Measurements from ENCODE around the gene ZNF570. TPM values are rescaled to one million over a fixed set of nuclear protein-coding genes. Genes with fewer than 3 reads are reported as not detected.
A peak's percentile ranks its signal among the peaks of the same experiment; 100 is the strongest.

Gene ZNF570
- total RNA-seq, 1 donor from 2014 or later, result 11.7 TPM

DNA sequence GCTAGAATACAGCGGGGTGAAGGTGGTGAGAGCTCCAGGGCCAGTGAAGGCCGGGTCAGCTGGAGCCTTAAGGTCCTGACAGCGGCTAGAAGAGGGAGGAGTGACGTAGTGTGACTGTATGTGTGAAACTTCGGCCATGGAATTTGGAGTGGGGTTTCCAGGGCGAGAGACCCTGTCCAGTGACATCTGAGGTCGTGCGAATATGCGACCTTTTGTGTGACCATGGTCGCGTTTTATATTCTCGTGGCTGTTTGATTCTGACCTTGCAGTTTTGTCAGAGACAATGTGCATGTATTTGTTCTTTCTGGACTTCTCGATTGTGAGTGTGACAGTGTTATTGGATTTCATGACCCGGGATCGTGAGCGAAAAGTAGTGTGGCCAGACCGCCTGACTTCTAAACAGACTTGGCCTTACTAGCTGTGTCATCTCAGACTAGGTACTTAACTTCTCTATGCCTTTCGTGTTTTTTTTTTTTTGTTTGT lies 1.5 kb upstream of the ZNF570 start:
- TF ChIP-seq, protein P1, sequence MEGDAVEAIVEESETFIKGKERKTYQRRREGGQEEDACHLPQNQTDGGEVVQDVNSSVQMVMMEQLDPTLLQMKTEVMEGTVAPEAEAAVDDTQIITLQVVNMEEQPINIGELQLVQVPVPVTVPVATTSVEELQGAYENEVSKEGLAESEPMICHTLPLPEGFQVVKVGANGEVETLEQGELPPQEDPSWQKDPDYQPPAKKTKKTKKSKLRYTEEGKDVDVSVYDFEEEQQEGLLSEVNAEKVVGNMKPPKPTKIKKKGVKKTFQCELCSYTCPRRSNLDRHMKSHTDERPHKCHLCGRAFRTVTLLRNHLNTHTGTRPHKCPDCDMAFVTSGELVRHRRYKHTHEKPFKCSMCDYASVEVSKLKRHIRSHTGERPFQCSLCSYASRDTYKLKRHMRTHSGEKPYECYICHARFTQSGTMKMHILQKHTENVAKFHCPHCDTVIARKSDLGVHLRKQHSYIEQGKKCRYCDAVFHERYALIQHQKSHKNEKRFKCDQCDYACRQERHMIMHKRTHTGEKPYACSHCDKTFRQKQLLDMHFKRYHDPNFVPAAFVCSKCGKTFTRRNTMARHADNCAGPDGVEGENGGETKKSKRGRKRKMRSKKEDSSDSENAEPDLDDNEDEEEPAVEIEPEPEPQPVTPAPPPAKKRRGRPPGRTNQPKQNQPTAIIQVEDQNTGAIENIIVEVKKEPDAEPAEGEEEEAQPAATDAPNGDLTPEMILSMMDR (IDR thresholded peaks at IDR 0.05; ENCODE audit: unreplicated experiment), result no peak
- Mint-ChIP-seq H3K36me3 (ENCODE audit: insufficient read depth) (peaks cover 12% of the 10 kb centered on the region), H3K27me3 (no peaks in the 10 kb centered on the region), H3K9me3 (ENCODE audit: low read depth) (no peaks in the 10 kb centered on the region), H3K4me1 (ENCODE audit: low read depth) (peaks cover 18% of the 10 kb centered on the region), H3K4me3 (ENCODE audit: low read depth) (peak overlapping the region; percentile 98), H3K27ac (peak overlapping the region; percentile 98)
- no peak for DNase-seq (ENCODE audit: low spot score, unreplicated experiment)

DNA sequence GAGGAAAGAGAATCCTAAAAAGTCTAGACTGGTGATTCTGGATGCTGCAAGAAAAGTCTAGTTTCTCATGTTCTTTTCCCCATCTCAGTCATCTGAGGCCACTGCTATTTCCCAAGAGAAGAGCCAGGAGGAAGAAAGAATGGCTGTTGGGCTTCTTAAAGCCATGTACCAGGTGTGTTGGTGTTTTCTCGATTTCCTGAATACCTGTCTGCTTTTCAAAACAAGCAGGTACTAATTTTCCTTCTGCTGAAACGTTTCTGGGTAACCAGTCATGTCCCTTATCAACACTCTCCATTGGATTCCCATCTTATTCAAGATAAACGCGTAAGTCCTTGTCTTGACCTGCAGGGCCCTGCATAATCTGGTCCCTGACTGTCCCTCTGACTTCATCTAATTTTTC lies 1.1 kb downstream of the ZNF570 start:
- peak overlapping the region; percentile 98 for H3K27ac Mint-ChIP-seq
- H3K27me3 Mint-ChIP-seq, result no peaks in the 10 kb centered on the region

DNA sequence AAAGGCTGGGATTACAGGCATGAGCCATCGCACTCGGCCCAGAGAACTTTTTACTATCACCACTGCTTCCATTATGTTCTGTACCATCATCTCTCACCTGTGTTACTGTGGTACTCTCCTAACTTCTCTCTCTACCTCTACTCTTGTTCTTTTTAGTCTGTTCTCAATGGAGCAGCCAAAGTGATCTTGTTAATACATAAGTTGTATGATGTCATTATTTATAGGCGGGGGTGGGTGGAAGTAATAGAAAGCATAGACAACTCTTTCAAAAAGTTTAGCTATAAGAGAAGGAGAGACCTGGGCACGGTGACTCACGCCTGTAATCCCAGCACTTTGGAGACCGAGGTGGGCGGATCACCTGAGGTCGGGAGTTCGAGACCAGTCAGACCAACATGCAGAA lies 3.0 kb downstream of the ZNF570 start:
- peaks cover 13% of the 10 kb centered on the region for H3K9me3 Mint-ChIP-seq (ENCODE audit: low read depth)
- DNase-seq (ENCODE audit: low spot score, unreplicated experiment), result no peak
- H3K36me3 Mint-ChIP-seq (ENCODE audit: insufficient read depth), result peaks cover 26% of the 10 kb centered on the region
- TF ChIP-seq, protein P1 (IDR thresholded peaks at IDR 0.05; ENCODE audit: unreplicated experiment), result no peak
- peaks cover 13% of the 10 kb centered on the region for H3K4me1 Mint-ChIP-seq (ENCODE audit: low read depth)
- no peaks in the 10 kb centered on the region for H3K27me3 Mint-ChIP-seq
- no peak overlapping the region for H3K27ac Mint-ChIP-seq
- no peak overlapping the region for H3K4me3 Mint-ChIP-seq (ENCODE audit: low read depth)

More for the DNA sequence above, 1.1 kb downstream of the ZNF570 start:
- no peaks in the 10 kb centered on the region for H3K9me3 Mint-ChIP-seq (ENCODE audit: low read depth)
- no peak for DNase-seq (ENCODE audit: low spot score, unreplicated experiment)
- TF ChIP-seq, protein P1 (IDR thresholded peaks at IDR 0.05; ENCODE audit: unreplicated experiment), result no peak
- H3K4me3 Mint-ChIP-seq (ENCODE audit: low read depth), result peak overlapping the region; percentile 98
- peaks cover 9% of the 10 kb centered on the region for H3K36me3 Mint-ChIP-seq (ENCODE audit: insufficient read depth)
- H3K4me1 Mint-ChIP-seq (ENCODE audit: low read depth), result peaks cover 18% of the 10 kb centered on the region

DNA sequence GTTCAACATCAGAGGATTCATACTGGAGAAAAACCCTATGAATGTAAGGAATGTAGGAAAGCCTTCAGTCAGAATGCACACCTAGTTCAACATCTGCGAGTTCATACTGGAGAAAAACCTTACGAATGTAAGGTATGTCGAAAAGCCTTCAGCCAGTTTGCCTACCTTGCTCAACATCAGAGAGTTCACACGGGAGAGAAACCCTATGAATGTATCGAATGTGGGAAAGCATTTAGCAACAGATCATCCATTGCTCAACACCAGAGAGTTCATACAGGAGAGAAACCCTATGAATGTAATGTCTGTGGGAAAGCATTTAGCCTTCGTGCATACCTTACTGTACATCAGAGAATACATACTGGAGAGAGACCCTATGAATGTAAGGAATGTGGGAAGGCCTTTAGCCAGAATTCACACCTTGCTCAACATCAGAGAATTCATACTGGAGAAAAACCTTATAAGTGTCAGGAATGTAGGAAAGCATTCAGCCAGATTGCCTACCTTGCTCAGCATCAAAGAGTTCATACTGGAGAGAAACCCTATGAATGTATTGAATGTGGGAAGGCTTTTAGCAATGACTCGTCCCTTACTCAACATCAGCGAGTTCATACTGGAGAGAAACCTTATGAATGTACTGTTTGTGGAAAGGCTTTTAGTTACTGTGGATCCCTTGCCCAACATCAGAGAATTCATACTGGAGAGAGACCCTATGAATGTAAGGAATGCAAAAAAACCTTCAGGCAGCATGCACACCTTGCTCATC lies 15.4 kb downstream of the ZNF570 start:
- Mint-ChIP-seq H3K4me1 (ENCODE audit: low read depth) (no peaks in the 10 kb centered on the region), H3K27ac (peak overlapping the region; percentile 64), H3K4me3 (ENCODE audit: low read depth) (no peak overlapping the region), H3K27me3 (no peaks in the 10 kb centered on the region), H3K36me3 (ENCODE audit: insufficient read depth) (peaks cover 74% of the 10 kb centered on the region), H3K9me3 (ENCODE audit: low read depth) (peaks cover 61% of the 10 kb centered on the region)
- no peak for DNase-seq (ENCODE audit: low spot score, unreplicated experiment)
- TF ChIP-seq, protein P1 (IDR thresholded peaks at IDR 0.05; ENCODE audit: unreplicated experiment), result no peak

DNA sequence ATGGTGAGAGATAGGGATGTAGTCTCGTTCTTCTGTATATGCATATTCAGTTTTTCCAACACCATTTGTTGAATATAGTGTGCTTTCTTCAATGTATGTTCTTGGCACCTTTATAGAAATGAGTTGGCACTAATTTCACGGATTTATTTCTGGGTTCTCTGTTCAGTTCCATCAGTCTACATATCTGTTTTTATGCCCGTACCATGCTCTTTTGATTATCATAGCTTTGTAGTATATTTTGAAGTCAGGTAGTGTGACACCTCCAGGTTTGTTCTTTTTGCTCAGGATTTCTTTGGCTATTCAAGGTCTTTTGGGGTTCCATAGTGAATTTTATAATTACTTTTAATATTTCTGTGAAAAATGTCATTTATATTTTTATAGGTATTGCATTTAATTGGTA lies 23.1 kb downstream of the ZNF570 start:
- peaks cover 38% of the 10 kb centered on the region for H3K9me3 Mint-ChIP-seq (ENCODE audit: low read depth)
- TF ChIP-seq, protein P1 (IDR thresholded peaks at IDR 0.05; ENCODE audit: unreplicated experiment), result no peak
- peaks cover 18% of the 10 kb centered on the region for H3K36me3 Mint-ChIP-seq (ENCODE audit: insufficient read depth)
- no peak for DNase-seq (ENCODE audit: low spot score, unreplicated experiment)
- no peak overlapping the region for H3K27ac Mint-ChIP-seq
- no peak overlapping the region for H3K4me3 Mint-ChIP-seq (ENCODE audit: low read depth)
- H3K27me3 Mint-ChIP-seq, result no peaks in the 10 kb centered on the region
- H3K4me1 Mint-ChIP-seq (ENCODE audit: low read depth), result no peaks in the 10 kb centered on the region

All from progenitor cell of endocrine pancreas (in vitro differentiated cells).